Measurements from ENCODE around the gene TRIM36.

The TRIM36 gene

DNA sequence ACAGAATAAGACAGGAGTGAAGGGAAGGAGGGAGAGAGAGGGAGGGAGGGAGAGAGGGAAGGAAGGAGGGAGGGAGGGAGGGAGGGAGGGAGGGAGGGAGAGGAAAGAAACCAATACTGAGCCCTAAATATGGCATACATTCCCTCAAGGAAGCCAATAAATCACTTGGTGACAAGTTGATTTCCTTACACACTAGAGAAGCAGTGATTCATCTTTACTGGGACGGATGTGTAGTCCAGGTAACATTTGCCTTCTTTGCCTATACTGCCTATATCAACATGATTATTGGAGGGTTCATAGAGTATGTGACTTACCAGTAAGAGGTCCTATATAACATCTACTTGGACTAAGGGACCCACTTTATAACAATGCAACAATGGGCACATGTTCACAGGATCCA is 83.2 kb downstream of the TRIM36 start:
- no peak overlapping the region for H3K4me3 ChIP-seq
- TF ChIP-seq, protein P1, sequence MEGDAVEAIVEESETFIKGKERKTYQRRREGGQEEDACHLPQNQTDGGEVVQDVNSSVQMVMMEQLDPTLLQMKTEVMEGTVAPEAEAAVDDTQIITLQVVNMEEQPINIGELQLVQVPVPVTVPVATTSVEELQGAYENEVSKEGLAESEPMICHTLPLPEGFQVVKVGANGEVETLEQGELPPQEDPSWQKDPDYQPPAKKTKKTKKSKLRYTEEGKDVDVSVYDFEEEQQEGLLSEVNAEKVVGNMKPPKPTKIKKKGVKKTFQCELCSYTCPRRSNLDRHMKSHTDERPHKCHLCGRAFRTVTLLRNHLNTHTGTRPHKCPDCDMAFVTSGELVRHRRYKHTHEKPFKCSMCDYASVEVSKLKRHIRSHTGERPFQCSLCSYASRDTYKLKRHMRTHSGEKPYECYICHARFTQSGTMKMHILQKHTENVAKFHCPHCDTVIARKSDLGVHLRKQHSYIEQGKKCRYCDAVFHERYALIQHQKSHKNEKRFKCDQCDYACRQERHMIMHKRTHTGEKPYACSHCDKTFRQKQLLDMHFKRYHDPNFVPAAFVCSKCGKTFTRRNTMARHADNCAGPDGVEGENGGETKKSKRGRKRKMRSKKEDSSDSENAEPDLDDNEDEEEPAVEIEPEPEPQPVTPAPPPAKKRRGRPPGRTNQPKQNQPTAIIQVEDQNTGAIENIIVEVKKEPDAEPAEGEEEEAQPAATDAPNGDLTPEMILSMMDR (IDR thresholded peaks at IDR 0.05) = no peak
- no peak for DNase-seq (ENCODE audit: low spot score)
- no peak overlapping the region for H3K27ac ChIP-seq

DNA sequence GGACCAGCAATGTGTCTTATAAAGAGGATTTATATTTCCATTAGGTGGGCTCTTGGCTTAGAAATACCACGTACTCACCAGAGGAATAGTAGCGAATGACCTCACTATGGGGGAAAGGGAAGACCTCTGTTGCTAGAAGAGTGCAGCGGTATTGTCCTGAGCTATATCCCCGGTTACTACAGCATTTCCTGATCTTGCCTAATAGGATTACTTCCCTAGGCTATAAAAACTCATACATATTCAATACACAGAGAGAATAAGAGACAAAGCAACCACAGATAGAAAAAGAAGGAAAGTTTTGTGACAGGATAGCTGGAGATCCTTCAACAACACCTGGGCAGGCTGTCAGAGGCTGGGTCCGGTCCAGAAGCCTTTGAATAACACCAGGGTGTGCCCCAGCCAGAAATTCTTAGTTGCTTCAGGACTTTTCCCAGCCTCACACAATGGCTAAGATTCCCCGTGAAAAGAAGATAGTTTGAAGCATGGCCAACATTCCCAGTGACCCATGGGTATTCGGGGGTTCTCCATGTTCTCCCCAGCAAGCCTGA is 85.4 kb downstream of the TRIM36 start:
- Histone ChIP-seq H3K27ac (no peak overlapping the region), H3K4me3 (no peak overlapping the region)
- DNase-seq (ENCODE audit: low spot score) = no peak
- TF ChIP-seq, protein P1 (IDR thresholded peaks at IDR 0.05) = no peak

DNA sequence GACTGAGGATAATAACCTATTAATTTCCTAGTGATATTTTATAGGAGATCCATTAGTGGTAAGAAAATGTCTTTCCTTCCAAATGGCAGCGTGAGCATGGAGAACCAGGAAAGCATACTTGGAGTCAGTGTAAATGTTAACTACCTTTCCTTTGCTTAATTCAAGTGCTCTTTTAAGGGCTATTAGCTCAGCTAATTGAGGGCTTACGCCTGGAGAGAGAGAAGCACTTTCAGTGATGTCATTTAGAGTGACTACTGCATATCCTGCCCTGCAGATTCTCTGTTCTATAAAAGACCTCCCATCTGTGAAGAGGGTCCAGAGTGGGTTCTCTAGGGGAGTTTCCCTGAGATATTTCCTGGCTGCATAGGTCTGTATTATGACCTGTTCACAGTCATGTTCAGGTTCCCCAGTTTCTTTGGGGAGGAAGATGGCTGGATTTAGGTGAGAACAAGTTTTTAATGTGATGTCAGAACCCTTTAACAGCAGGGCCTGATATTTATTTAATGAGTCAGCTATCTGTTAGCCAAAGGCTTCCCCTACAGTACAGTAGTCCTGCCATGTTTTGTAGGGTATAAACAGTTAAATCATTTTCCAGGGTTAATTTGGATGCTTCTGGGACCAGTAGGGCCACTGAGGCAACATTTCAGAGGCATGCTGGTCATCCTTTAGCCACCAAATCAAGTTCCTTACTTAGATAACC is 89.6 kb downstream of the TRIM36 start:
- TF ChIP-seq, protein P1 (IDR thresholded peaks at IDR 0.05) = no peak
- no peak overlapping the region for H3K27ac ChIP-seq
- no peak overlapping the region for H3K4me3 ChIP-seq
- DNase-seq (ENCODE audit: low spot score) = no peak
